ENCODE measurements around the gene CCNQ.

CCNQ gene

GRCh38 chrX:153598541-153599191 lies at the start of gene CCNQ:
Gene CCNQ, minus strand, starts transcription at chrX:153599139. Its CDS starts 66 bp downstream, at chrX:153599073.
- peak; percentile 37 for DNase-seq

GRCh38 chrX:153647461-153648357 lies 48.8 kb upstream of the CCNQ start:
- no peak for DNase-seq

GRCh38 chrX:153646620-153647373 lies 47.9 kb upstream of the CCNQ start, which contains the start of gene DUSP9:
Gene DUSP9, plus strand, starts transcription at chrX:153647203. Its CDS starts 751 bp downstream, at chrX:153647954.
- DNase-seq = peak; percentile 24

GRCh38 chrX:153645921-153646488 lies 47.1 kb upstream of the CCNQ start:
- no peak for DNase-seq

- DNase-seq = no peak
Observed at GRCh38 chrX:153645151-153645550, 46.2 kb upstream of the CCNQ start.

- no peak for DNase-seq
Observed at GRCh38 chrX:153644356-153645125, 45.6 kb upstream of the CCNQ start.

- no peak for DNase-seq
Observed at GRCh38 chrX:153643431-153644351, 44.8 kb upstream of the CCNQ start.

- DNase-seq = no peak
Observed at GRCh38 chrX:153642655-153643430, 43.9 kb upstream of the CCNQ start.

- DNase-seq = no peak
Observed at GRCh38 chrX:153642051-153642654, 43.2 kb upstream of the CCNQ start.

- DNase-seq = no peak
Observed at GRCh38 chrX:153641627-153642026, 42.7 kb upstream of the CCNQ start.

GRCh38 chrX:153640736-153641575 lies 42.0 kb upstream of the CCNQ start:
- DNase-seq = peak; percentile 18

- no peak for DNase-seq
Observed at GRCh38 chrX:153640045-153640686, 41.2 kb upstream of the CCNQ start.

- no peak for DNase-seq
Observed at GRCh38 chrX:153639177-153640044, 40.5 kb upstream of the CCNQ start.

GRCh38 chrX:153638436-153639176 lies 39.7 kb upstream of the CCNQ start:
- DNase-seq = no peak

GRCh38 chrX:153638041-153638371 lies 39.1 kb upstream of the CCNQ start:
- DNase-seq = no peak
